HL-60 (cell line): Measurements from ENCODE around the gene FUT8.
"Not testable (repeated sequence)": the region's sequence is repeated elsewhere in the genome, so short reads cannot be mapped to it uniquely, and the experiment has no call there.

Source experiments
- DNase-seq, 2 experiments: peaks; one replicate each; pipeline ENCODE4 v3.0.0-alpha.2; 2010 to 2020; ENCODE audit warnings: low read depth in 1 of 2, low spot score in 1 of 2
- H3K27ac ChIP-seq: fragments of 250-450 bp; sonication (Bioruptor Pico); replicated peaks from 2 replicates; pipeline ENCODE4 v1.5.1; 2020; ENCODE audit warnings: mild to moderate bottlenecking, moderate library complexity
- H3K27me3 ChIP-seq: fragments of 250-450 bp; sonication (Bioruptor Pico); 2 replicates; pipeline ENCODE4 v1.5.1; 2021; ENCODE audit warnings: mild to moderate bottlenecking, moderate library complexity; ENCODE audit not compliant: insufficient read depth, poor library complexity, severe bottlenecking
- H3K4me3 ChIP-seq: replicated peaks from 2 replicates; pipeline ENCODE4 v1.5.1; 2011; ENCODE audit warnings: mild to moderate bottlenecking, control low read depth, low read length; ENCODE audit not compliant: insufficient read depth
- GABPA ChIP-seq: IDR thresholded peaks from 2 replicates; pipeline ENCODE4 v1.6.1; 2012; ENCODE audit warnings: low read depth
- POLR2AphosphoS5 ChIP-seq: IDR thresholded peaks from 2 replicates; pipeline ENCODE4 v1.6.1; 2012; ENCODE audit warnings: low read depth
- SPI1 ChIP-seq: IDR thresholded peaks from 2 replicates; pipeline ENCODE4 v1.6.1; 2012; ENCODE audit warnings: low read depth, mild to moderate bottlenecking, borderline replicate concordance
- TF ChIP-seq, protein P1 (sequence below): IDR thresholded peaks from 2 replicates; pipeline ENCODE4 v1.6.1; 2012; ENCODE audit warnings: low read depth; ENCODE audit not compliant: insufficient replicate concordance
- TF ChIP-seq, protein P2 (sequence below): IDR thresholded peaks from one replicate; pipeline ENCODE4 v1.5.1; 2011; ENCODE audit warnings: low read length, control low read depth, inconsistent platforms; ENCODE audit not compliant: insufficient read depth

FUT8 gene

DNA sequence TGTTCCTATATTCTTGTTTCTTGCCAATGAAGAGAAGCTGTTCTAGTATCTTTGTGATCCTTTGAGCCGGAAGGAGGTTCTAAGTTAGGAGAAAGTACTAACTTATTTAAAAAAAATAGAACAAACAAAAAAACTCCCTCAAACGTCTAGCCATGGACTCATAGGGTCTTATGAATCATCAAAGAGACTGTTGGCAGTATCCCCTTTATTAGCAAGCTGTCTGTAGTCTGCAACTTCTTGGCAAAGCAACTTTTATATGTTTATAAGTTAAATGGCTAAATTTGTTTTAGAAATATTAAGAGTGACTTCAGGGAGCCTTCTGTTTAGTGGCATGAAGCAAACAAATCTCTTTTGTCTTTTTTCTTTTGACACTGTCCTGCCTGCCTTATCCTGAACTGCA lies 291.9 kb downstream of the FUT8 start:
- Histone ChIP-seq H3K27ac (no peak overlapping the region), H3K4me3 (no peak overlapping the region), H3K27me3 (no peaks in the 10 kb centered on the region)
- DNase-seq, result no peak
- no peak for TF ChIP-seq GABPA
- TF ChIP-seq, protein P1, sequence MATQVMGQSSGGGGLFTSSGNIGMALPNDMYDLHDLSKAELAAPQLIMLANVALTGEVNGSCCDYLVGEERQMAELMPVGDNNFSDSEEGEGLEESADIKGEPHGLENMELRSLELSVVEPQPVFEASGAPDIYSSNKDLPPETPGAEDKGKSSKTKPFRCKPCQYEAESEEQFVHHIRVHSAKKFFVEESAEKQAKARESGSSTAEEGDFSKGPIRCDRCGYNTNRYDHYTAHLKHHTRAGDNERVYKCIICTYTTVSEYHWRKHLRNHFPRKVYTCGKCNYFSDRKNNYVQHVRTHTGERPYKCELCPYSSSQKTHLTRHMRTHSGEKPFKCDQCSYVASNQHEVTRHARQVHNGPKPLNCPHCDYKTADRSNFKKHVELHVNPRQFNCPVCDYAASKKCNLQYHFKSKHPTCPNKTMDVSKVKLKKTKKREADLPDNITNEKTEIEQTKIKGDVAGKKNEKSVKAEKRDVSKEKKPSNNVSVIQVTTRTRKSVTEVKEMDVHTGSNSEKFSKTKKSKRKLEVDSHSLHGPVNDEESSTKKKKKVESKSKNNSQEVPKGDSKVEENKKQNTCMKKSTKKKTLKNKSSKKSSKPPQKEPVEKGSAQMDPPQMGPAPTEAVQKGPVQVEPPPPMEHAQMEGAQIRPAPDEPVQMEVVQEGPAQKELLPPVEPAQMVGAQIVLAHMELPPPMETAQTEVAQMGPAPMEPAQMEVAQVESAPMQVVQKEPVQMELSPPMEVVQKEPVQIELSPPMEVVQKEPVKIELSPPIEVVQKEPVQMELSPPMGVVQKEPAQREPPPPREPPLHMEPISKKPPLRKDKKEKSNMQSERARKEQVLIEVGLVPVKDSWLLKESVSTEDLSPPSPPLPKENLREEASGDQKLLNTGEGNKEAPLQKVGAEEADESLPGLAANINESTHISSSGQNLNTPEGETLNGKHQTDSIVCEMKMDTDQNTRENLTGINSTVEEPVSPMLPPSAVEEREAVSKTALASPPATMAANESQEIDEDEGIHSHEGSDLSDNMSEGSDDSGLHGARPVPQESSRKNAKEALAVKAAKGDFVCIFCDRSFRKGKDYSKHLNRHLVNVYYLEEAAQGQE, result no peak
- TF ChIP-seq, protein P2, sequence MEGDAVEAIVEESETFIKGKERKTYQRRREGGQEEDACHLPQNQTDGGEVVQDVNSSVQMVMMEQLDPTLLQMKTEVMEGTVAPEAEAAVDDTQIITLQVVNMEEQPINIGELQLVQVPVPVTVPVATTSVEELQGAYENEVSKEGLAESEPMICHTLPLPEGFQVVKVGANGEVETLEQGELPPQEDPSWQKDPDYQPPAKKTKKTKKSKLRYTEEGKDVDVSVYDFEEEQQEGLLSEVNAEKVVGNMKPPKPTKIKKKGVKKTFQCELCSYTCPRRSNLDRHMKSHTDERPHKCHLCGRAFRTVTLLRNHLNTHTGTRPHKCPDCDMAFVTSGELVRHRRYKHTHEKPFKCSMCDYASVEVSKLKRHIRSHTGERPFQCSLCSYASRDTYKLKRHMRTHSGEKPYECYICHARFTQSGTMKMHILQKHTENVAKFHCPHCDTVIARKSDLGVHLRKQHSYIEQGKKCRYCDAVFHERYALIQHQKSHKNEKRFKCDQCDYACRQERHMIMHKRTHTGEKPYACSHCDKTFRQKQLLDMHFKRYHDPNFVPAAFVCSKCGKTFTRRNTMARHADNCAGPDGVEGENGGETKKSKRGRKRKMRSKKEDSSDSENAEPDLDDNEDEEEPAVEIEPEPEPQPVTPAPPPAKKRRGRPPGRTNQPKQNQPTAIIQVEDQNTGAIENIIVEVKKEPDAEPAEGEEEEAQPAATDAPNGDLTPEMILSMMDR, result no peak
- TF ChIP-seq SPI1, result no peak
- TF ChIP-seq POLR2AphosphoS5, result no peak

DNA sequence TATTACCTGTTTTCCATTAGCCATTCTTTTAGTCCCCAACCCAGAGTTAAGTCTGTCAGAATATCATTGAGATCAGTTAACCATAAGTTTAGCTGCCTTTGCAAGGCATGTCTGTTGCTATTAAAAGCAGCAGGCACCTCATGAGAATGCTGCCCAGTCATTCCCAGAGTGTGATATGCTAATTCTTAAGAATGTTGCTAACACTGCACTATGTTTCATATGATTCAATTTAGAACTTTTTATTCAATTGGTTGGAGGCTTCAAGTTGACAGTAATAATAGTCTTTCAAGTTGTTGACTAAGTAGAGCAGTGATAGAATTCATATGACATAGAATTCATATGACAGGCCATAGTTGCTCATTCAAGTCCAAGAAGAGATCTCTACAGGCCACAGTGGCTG lies 292.3 kb downstream of the FUT8 start:
- no peak overlapping the region for H3K4me3 ChIP-seq
- TF ChIP-seq, protein P1, result no peak
- no peak for TF ChIP-seq POLR2AphosphoS5
- no peak for DNase-seq
- no peaks in the 10 kb centered on the region for H3K27me3 ChIP-seq
- no peak overlapping the region for H3K27ac ChIP-seq

DNA sequence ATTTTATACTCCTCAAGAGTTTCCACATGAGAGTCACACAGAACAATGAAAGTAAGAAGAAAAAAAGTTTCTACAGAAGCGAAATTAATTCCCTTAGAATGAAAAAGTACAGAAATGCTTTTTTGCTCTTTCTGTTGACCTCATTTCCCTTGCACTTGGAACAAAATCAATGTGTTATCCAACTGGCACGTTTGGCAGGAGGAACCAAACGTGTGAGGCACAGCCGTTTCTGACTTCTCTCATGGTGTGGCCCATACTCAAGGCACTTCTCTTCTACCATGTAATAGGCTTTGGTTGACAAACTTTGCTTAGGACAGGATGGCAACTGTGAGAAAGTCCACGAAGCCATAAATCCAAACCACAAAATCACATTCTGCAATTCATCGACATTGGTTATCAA lies 297.0 kb downstream of the FUT8 start:
- H3K27ac ChIP-seq, result no peak overlapping the region
- TF ChIP-seq, protein P1, result no peak
- TF ChIP-seq SPI1, result no peak
- TF ChIP-seq, protein P2, result no peak
- no peak for TF ChIP-seq POLR2AphosphoS5
- TF ChIP-seq GABPA, result no peak
- H3K4me3 ChIP-seq, result no peak overlapping the region
- no peak for DNase-seq
- no peaks in the 10 kb centered on the region for H3K27me3 ChIP-seq

DNA sequence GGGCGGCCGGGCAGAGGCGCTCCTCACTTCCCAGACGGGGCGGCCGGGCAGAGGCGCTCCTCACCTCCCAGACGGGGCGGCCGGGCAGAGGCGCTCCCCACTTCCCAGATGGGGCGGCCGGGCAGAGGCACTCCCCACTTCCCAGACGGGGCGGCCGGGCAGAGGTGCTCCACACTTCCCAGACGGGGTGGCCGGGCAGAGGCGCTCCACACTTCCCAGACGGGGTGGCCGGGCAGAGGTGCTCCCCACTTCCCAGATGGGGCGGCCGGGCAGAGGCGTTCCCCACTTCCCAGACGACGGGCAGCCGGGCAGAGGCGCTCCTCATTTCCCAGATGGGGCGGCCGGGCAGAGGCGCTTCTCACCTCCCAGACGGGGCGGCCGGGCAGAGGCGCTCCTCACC lies 304.3 kb downstream of the FUT8 start:
- not testable (repeated sequence) for H3K27ac ChIP-seq, H3K4me3 ChIP-seq, H3K27me3 ChIP-seq, DNase-seq

DNA sequence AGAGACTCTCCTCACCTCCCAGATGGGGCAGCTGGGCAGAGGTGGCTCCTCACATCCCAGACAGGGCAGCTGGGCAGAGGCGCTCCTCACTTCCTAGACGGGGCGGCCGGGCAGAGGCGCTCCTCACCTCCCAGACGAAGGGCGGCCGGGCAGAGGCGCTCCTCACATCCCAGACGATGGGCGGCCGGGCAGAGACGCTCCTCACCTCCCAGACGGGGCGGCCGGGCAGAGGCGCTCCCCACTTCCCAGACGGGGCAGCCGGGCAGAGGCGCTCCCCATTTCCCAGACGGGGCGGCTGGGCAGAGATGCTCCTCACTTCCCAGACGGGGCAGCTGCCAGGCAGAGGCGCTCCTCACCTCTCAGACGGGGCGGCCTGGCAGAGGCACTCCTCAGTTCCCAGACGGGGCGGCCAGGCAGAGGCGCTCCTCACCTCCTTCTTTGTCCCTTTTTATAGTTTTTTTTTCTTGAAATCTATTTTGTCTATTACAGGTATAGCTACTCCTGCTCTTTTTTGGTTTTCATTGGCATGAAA lies 304.9 kb downstream of the FUT8 start:
- DNase-seq, H3K4me3 ChIP-seq, H3K27me3 ChIP-seq, H3K27ac ChIP-seq: not testable (repeated sequence)
